Gastroesophageal sphincter (tissue), 4 donors: ENCODE results near the gene IGFBP2. TPM values are rescaled to one million over a fixed set of nuclear protein-coding genes. Genes with fewer than 3 reads are reported as not detected.
"Not testable (repeated sequence)": the region's sequence is repeated elsewhere in the genome, so short reads cannot be mapped to it uniquely, and the experiment has no call there.

Experiments used
- ATAC-seq: fragments of 150-250 bp; one replicate; pipeline ENCODE4 v1.9.1; 2016; ENCODE audit warnings: mild to moderate bottlenecking, moderate library complexity
- H3K27ac ChIP-seq, 4 donors: fragments of 200-600 bp; sonication (generic) in 3 of 4; 1 replicate in 3 of 4; 2 replicates in 1 of 4; pipeline ENCODE4 v1.5.1; 2016 to 2019
- H3K27me3 ChIP-seq: fragments of 200-600 bp; sonication (generic); one replicate; pipeline ENCODE4 v1.5.1; 2019
- H3K36me3 ChIP-seq, 2 donors: fragments of 200-600 bp; sonication (generic); one replicate each; pipeline ENCODE4 v1.5.1; 2019; ENCODE audit warnings: control low read depth in 1 of 2
- H3K4me1 ChIP-seq, 3 donors: fragments of 200-600 bp; sonication (generic); 1 replicate in 2 of 3; 2 replicates in 1 of 3; pipeline ENCODE4 v1.5.1; 2016 to 2019; ENCODE audit warnings: control low read depth in 2 of 3
- H3K4me3 ChIP-seq, 2 donors: fragments of 200-600 bp; sonication (generic); one replicate each; pipeline ENCODE4 v1.5.1; 2019; ENCODE audit warnings: mild to moderate bottlenecking in 1 of 2, moderate library complexity in 1 of 2
- H3K9me3 ChIP-seq, 3 donors: fragments of 200-600 bp; sonication (generic); one replicate each; pipeline ENCODE4 v1.5.1; 2017 to 2019; ENCODE audit warnings: control low read depth in 2 of 3
- EP300 ChIP-seq: sonication (generic); formaldehyde crosslinking; IDR thresholded peaks from one replicate; pipeline ENCODE4 v1.6.1; 2017; ENCODE audit warnings: antibody characterized with exemption, mild to moderate bottlenecking
- POLR2A ChIP-seq, 2 donors: fragments of 450-650 bp; IDR thresholded peaks; one replicate each; pipeline ENCODE4 v1.6.1; 2017; ENCODE audit warnings: antibody characterized with exemption in 2 of 2, mild to moderate bottlenecking in 2 of 2, moderate library complexity in 1 of 2
- POLR2AphosphoS5 ChIP-seq: sonication (generic); formaldehyde crosslinking; IDR thresholded peaks from one replicate; pipeline ENCODE4 v1.6.1; 2017; ENCODE audit warnings: antibody characterized with exemption
- WGBS, 2 donors: methylation state at CpG; one replicate each; pipeline ENCODE4 v1.1.5; 2018; ENCODE audit warnings: low coverage in 1 of 2; 5-methylcytosine and 5-hydroxymethylcytosine counted together
- total RNA-seq, 4 donors: library from RNA; depleted of rRNA; stranded (reverse); fragments of >200 nt; gene quantifications; one replicate each; pipeline ENCODE4 v1.1.0, GENCODE V29; 2016
- TF ChIP-seq, protein P1 (sequence below), 4 experiments: fragments of 200-600 bp in 2 of 4; fragments of 450-650 bp in 2 of 4; sonication (generic) in 1 of 4; IDR thresholded peaks; one replicate each; pipeline ENCODE4 v1.5.1; 2017 to 2019; ENCODE audit warnings: antibody characterized with exemption in 4 of 4, mild to moderate bottlenecking in 2 of 4, moderate library complexity in 2 of 4

Gene IGFBP2
- total RNA-seq, 4 donors from 2014 or later, result 137 to 449 (median 301) TPM

DNA sequence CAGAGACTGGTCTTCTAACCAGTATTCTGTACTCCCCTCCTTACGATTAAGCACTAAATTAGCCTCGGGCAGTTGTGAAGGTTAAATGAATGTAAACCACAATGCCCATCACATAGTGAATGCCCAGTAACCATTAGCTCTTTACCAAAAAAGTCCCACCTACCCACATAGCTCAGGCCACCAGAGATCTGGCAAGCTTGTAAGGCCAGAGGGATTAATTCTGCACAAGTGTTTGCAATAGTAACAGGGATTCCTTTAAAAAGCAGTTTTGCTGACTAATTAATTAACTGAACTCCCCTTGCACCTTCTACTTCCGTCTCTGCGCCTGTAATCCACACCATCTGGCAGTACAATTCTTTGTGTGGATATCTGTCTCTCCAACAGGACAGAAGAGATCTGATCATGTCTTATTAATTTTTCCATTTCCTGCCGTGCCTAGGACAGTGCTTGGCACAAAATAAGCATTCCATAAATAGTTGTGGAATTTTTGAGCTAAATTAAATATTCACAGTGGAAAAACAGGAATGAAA, 36.2 kb upstream of the IGFBP2 start:
- TF ChIP-seq POLR2AphosphoS5, result no peak
- Histone ChIP-seq H3K36me3 (no peaks in the 10 kb centered on the region), H3K9me3 (no peaks in the 10 kb centered on the region), H3K27me3 (no peaks in the 10 kb centered on the region), H3K4me3 (no peak overlapping the region), H3K4me1 (peaks cover 2 to 23% (median 17%) of the 10 kb centered on the region in 3 donors), H3K27ac (peak overlapping the region in 2 of 4 donors; percentile 14 to 21)
- WGBS, 2 donors, result 21 to 29% methylated on average over 4 to 5 of the region's 5 CpGs
- no peak for ATAC-seq

DNA sequence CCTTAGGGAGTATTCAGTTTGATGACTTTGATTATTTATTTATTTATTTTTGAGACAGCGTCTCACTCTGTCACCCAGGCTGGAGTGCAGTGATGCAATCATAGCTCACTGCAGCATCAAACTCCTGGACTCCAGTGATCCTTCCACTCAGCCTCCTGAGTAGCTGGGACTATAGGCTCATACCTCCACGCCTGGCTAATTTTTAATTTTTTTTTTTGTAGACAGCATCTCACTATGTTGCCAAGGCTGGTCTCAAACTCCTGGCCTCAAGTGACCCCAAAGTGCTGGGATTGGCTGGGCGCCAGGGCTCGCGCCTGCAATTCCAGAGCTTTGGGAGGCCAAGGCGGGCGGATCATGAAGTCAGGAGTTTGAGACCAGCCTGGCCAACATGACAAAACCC, 35.4 kb upstream of the IGFBP2 start:
- H3K4me3 ChIP-seq, H3K27me3 ChIP-seq, H3K9me3 ChIP-seq, H3K36me3 ChIP-seq, H3K27ac ChIP-seq, ATAC-seq: not testable (repeated sequence)
- peaks cover 2 to 23% (median 17%) of the 10 kb centered on the region in 3 donors for H3K4me1 ChIP-seq
- 56% methylated on average over 2 of the region's 7 CpGs; no CpG with 5 or more reads in 1 of the 2 donors for WGBS, 2 donors

DNA sequence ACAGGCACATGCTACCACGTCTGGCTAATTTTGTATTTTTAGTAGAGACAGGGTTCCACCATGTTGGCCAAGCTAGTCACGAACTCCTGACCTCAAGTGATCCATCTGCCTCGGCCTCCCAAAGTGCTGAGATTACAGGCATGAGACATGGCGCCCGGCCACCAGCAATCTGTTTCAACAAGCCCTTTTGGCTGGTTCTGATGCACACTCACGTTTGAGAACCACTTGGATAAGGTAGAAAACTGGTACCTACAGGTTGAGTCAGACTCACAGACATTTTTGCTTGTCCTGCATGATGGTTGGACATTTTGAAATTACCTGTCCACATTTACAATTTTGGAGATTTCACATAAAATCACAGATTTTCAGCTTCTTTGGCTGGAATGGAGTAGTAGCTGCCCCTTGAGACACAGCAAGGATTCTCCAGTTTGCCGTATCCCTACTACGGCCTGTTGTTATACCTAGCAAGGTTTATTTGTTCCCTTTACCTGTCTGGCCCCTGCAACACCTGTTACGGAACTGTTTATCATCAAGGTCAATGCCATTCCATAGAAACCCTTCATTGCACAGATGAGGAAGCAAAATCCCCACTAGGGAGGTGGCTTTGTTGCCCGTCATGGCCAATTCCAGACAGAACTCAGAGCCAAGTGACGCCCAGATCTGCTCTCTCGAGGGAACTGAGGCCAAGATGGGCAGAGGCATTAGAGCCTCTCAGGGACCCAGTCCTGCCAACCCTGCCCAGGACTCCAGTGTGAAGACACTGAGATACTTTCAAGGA, 31.4 kb upstream of the IGFBP2 start:
- no peak overlapping the region for H3K4me3 ChIP-seq
- peaks cover 2 to 15% (median 13%) of the 10 kb centered on the region in 3 donors for H3K4me1 ChIP-seq
- no peak for ATAC-seq
- H3K27me3 ChIP-seq, result no peaks in the 10 kb centered on the region
- 91 to 98% methylated on average over 5 to 8 of the region's 12 CpGs for WGBS, 2 donors
- TF ChIP-seq POLR2AphosphoS5 (no peak), EP300 (no peak), POLR2A (IDR thresholded peaks at IDR 0.05) (no peak)
- TF ChIP-seq, protein P1, sequence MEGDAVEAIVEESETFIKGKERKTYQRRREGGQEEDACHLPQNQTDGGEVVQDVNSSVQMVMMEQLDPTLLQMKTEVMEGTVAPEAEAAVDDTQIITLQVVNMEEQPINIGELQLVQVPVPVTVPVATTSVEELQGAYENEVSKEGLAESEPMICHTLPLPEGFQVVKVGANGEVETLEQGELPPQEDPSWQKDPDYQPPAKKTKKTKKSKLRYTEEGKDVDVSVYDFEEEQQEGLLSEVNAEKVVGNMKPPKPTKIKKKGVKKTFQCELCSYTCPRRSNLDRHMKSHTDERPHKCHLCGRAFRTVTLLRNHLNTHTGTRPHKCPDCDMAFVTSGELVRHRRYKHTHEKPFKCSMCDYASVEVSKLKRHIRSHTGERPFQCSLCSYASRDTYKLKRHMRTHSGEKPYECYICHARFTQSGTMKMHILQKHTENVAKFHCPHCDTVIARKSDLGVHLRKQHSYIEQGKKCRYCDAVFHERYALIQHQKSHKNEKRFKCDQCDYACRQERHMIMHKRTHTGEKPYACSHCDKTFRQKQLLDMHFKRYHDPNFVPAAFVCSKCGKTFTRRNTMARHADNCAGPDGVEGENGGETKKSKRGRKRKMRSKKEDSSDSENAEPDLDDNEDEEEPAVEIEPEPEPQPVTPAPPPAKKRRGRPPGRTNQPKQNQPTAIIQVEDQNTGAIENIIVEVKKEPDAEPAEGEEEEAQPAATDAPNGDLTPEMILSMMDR (IDR thresholded peaks at IDR 0.05), result no peak
- no peaks in the 10 kb centered on the region for H3K36me3 ChIP-seq
- H3K9me3 ChIP-seq, result no peaks in the 10 kb centered on the region
- H3K27ac ChIP-seq, result no peak overlapping the region

DNA sequence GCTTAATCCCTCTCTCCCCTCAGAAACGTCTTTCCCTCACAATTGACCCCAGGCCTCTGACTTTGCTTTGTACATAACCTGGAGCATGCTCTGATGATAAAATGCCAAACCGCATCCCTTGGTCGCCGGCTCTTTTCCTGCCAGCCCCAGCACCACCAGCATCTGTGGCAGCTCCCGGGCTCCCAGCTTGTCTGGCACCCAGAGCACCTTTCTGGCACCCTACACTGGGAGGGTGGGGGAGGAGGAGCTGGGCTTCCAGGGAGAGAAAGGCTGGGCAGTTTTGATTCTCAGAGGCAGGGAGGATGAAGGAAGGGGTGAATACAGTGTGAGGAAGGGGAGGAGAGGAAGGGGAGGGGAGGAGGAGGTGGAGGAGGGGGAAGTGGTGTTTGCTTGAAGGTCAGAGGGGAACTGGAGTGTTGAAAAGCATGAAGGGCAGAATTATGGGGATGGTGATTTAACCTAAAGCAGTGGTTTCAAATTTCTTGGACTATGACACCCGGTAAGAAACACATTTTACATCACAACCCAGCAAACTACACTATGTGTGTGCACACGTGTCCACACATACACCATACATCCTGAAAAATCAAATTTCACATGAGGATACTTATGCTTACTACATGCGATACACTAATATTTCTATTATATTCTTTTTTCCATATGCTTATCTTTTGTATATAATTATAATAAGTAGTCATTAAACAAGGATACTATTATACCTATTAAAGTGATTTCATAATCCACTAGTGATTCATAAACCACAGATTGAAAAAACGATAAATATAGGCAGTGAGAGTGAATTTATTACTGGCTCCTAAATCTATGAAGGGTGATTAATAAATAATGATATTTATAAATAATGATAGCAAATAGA, 30.0 kb upstream of the IGFBP2 start:
- Histone ChIP-seq H3K27ac (no peak overlapping the region), H3K36me3 (no peaks in the 10 kb centered on the region), H3K9me3 (no peaks in the 10 kb centered on the region), H3K4me3 (no peak overlapping the region), H3K4me1 (peaks cover 0 to 1% (median 0%) of the 10 kb centered on the region in 3 donors), H3K27me3 (no peaks in the 10 kb centered on the region)
- TF ChIP-seq, protein P1 (IDR thresholded peaks at IDR 0.05), result no peak
- TF ChIP-seq EP300 (no peak), POLR2A (IDR thresholded peaks at IDR 0.05) (no peak), POLR2AphosphoS5 (no peak)
- WGBS, 2 donors, result 67 to 77% methylated on average over 6 of the region's 9 CpGs
- ATAC-seq, result no peak

DNA sequence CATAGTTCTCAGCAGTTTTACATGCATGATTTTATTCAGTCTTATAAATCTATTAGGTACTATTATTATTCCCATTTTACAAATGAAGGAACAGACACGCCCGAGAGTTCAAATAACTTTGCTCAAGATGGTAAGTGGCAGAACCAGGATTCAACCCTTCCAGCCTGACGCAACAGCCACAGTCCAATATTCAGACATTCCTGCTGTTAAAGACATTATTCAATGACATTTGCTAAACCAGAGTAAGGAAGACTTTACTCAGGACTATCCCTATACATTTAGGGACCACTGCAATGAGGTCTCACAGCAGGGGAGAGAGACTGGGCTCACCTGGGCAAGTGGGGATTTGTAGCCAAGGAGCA, 29.4 kb upstream of the IGFBP2 start:
- 92 to 100% methylated on average over 2 to 3 of the region's 3 CpGs for WGBS, 2 donors
- Histone ChIP-seq H3K27me3 (no peaks in the 10 kb centered on the region), H3K4me1 (no peaks in the 10 kb centered on the region), H3K36me3 (no peaks in the 10 kb centered on the region), H3K9me3 (no peaks in the 10 kb centered on the region), H3K27ac (no peak overlapping the region), H3K4me3 (no peak overlapping the region)
- ATAC-seq, result no peak
- TF ChIP-seq EP300, result no peak
- no peak for TF ChIP-seq POLR2AphosphoS5
- TF ChIP-seq POLR2A (IDR thresholded peaks at IDR 0.05), result no peak
- TF ChIP-seq, protein P1 (IDR thresholded peaks at IDR 0.05), result no peak
